Activated naive CD8-positive, alpha-beta T cell treated with anti-CD3 and anti-CD28 coated beads, Interleukin-2, amount 50 U/mL, for 24 hours (primary cell): ENCODE data around the gene PPFIA1.
A peak's percentile ranks its signal among the peaks of the same experiment; 100 is the strongest.
"Not testable (repeated sequence)": the region's sequence is repeated elsewhere in the genome, so short reads cannot be mapped to it uniquely, and the experiment has no call there.

Experiments
- ATAC-seq: fragments of 150-1000 bp; cut with Tn5 transposase; one replicate; pipeline ENCODE4 v1.10.0; 2021
- DNase-seq: peaks from one replicate; pipeline ENCODE4 v3.0.0; 2021
- H3K27ac Mint-ChIP-seq: one replicate; pipeline ENCODE4 v1.8.0; 2021; ENCODE audit warnings: mild to moderate bottlenecking, mixed read lengths
- H3K27me3 Mint-ChIP-seq: one replicate; pipeline ENCODE4 v1.8.0; 2021; ENCODE audit warnings: mixed read lengths
- H3K36me3 Mint-ChIP-seq: one replicate; pipeline ENCODE4 v1.8.0; 2021; ENCODE audit warnings: low read depth, mixed read lengths
- H3K4me1 Mint-ChIP-seq: one replicate; pipeline ENCODE4 v1.8.0; 2021; ENCODE audit warnings: mixed read lengths
- H3K4me3 Mint-ChIP-seq: one replicate; pipeline ENCODE4 v1.8.0; 2021; ENCODE audit warnings: mild to moderate bottlenecking, moderate library complexity, mixed read lengths
- H3K9me3 Mint-ChIP-seq: one replicate; pipeline ENCODE4 v1.8.0; 2021; ENCODE audit warnings: mixed read lengths

Gene PPFIA1

DNA sequence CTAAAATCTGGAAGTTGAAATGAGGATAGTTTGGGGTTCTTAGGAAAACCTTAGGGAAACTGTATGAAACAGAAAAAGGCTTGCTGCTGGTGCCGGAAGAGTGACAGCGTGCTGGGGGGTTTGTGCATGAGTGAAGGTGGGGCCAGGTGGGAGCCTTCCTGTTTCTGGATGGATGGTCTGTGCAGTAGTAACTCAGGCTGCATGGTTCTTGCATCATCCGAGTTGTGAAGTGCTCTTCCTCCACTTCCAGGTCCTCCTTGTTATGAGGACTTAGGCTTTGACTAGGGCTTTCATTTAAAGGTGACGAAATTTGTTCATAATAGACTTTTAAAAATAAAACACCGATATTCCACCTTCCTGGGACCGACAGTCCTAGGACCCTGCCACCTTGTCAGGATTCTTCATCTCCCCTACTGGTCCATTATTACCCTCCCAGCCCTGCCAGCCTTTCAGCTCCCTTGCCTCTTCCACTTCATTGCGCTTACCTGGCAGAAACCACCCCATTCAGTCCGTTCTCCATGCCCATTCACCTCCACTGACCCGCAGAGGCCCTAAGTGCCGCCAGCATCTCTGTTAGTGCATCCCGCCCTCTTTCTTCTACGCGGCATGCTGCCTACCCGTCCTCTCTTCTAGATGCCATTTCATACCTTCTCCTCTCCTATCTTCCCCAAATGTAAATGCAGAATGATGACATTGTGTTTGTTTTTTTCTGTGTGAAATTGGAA is 47.3 kb downstream of the PPFIA1 start:
- Mint-ChIP-seq H3K27ac (no peak overlapping the region), H3K4me3 (no peak overlapping the region), H3K9me3 (no peaks in the 10 kb centered on the region), H3K27me3 (no peaks in the 10 kb centered on the region), H3K36me3 (peaks cover 23% of the 10 kb centered on the region), H3K4me1 (peaks cover 7% of the 10 kb centered on the region)
- DNase-seq (no peak), ATAC-seq (no peak)

DNA sequence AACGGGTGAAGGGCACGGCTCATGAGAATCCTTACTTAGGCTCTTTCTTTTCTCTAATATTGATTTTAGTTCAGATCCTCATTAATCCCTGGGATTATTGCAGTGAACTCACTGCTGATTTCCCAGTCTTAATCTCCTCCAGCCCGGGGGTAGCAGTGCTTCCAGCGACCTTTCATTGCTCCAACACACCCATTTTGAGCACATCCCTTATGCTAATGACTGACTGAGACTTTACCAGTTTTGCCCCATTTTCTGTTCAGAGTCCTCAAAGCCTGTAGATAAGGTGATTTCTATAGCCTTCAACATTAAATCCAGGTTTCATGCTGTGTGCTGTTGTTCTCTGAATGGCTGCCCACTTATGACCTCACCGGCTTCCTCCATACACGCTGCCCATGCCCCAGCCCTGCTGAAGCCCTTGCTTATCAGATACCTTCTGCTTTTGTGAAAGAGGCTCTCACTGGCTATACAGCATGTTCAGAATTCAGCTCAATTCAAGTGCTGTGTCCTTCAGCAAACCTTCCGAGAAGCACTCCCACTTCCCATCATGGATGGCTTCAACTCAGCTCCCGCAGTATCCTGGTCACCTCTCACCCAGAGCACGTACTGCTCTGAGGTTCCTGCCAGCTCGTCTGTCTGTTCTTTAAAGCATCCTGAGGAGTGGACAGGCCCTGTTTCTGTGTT is 49.0 kb downstream of the PPFIA1 start:
- H3K4me3 Mint-ChIP-seq: no peak overlapping the region
- ATAC-seq (no peak), DNase-seq (no peak)
- no peaks in the 10 kb centered on the region for H3K27me3 Mint-ChIP-seq
- no peaks in the 10 kb centered on the region for H3K9me3 Mint-ChIP-seq
- H3K27ac Mint-ChIP-seq: no peak overlapping the region
- peaks cover 13% of the 10 kb centered on the region for H3K4me1 Mint-ChIP-seq
- peaks cover 13% of the 10 kb centered on the region for H3K36me3 Mint-ChIP-seq

DNA sequence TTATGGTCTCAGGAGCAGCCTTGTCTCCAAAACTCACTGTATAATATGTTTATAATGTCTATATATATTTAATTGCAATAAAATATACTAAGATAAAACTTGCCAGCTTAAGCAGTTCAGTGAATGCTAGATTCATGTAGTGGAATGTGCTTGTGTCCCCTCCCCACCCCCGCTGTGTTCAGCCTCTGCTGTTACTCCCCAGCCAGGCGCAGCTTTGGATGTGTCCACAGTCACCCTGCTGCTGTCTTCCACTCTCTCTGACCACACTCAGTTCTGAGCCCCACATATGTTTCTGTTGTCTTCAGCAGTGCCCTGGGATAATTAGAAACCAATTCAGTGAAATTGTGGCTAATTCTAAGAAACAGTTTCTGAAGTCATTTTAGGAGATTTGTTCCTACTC is 52.2 kb downstream of the PPFIA1 start:
- ATAC-seq: no peak
- peaks cover 11% of the 10 kb centered on the region for H3K4me1 Mint-ChIP-seq
- H3K4me3 Mint-ChIP-seq: no peak overlapping the region
- no peaks in the 10 kb centered on the region for H3K27me3 Mint-ChIP-seq
- DNase-seq: no peak
- no peak overlapping the region for H3K27ac Mint-ChIP-seq
- peaks cover 30% of the 10 kb centered on the region for H3K36me3 Mint-ChIP-seq
- H3K9me3 Mint-ChIP-seq: no peaks in the 10 kb centered on the region

DNA sequence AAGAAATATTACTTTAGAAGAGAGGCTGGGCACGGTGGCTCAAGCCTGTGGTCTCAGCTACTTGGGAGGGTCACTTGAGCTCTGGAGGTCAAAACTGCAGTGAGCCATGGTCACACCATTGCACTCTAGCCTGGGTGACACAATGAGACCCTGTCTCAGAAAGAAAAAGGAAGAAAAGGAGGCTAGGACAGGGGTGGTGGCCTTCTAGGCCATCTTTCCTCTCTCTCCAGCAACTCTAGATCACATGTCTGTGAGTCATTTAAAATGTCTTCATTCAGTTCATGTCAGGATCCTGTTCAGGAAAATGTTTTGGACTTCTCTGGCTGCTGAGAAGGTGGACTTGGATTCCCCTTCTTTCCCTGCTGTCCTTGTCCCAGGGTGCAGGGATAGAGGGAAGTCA is 53.3 kb downstream of the PPFIA1 start:
- no peak for ATAC-seq
- Mint-ChIP-seq H3K4me1 (peaks cover 11% of the 10 kb centered on the region), H3K27me3 (no peaks in the 10 kb centered on the region), H3K36me3 (peaks cover 39% of the 10 kb centered on the region), H3K27ac (no peak overlapping the region), H3K4me3 (no peak overlapping the region), H3K9me3 (no peaks in the 10 kb centered on the region)
- no peak for DNase-seq

DNA sequence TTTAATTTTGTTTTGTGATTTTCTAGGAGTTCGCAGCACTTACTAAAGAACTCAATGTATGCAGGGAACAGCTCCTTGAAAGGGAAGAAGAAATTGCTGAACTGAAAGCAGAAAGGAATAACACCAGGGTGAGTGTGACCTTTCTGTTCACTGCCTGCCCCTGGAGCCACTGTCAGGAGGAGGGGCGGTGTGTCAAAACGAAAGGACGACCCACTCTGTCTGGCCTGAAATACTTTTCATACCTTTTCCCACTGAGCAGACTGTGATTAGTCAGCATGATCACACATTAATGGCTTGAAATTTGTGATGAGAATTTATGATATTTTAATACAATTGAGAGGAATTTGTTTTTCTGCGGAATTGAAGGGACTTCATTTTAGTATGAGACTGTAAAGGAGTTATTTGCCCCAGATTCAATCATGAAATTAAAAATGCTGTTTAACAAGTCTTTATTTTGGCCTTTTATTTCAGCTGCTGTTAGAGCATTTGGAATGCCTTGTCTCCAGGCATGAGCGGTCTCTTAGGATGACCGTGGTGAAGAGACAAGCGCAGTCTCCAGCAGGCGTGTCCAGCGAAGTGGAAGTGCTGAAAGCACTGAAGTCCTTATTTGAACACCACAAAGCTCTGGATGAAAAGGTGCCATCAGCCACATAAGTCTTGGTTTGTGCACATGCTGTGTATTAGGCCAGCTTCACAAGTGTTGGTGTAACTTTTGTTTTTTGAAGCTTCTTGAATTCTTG is 54.1 kb downstream of the PPFIA1 start:
- DNase-seq (peak; percentile 9), ATAC-seq (peak; percentile 59)
- H3K27me3 Mint-ChIP-seq: no peaks in the 10 kb centered on the region
- H3K36me3 Mint-ChIP-seq: peaks cover 41% of the 10 kb centered on the region
- no peak overlapping the region for H3K27ac Mint-ChIP-seq
- peaks cover 11% of the 10 kb centered on the region for H3K4me1 Mint-ChIP-seq
- no peak overlapping the region for H3K4me3 Mint-ChIP-seq
- H3K9me3 Mint-ChIP-seq: no peaks in the 10 kb centered on the region

DNA sequence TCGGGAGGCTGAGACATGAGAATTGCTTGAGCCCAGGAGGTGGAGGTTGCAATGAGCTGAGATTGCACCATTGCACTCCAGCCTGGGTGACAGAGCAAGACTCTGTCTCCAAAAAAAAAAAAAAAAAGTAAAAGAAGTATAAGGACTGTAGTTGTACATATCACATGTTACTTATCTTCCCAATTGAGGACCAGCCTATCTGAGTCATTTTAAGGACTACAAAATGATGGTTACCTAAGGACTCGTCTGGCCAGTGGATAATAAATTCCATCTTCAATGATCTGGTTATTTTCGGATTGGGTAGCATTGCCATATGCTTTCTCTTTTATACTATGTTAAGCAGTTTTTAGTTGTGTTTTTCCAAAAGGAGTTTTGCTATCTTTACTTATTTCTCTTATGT is 55.3 kb downstream of the PPFIA1 start:
- DNase-seq: no peak
- Mint-ChIP-seq H3K4me1 (peaks cover 11% of the 10 kb centered on the region), H3K9me3 (no peaks in the 10 kb centered on the region), H3K36me3 (peaks cover 49% of the 10 kb centered on the region), H3K27me3 (no peaks in the 10 kb centered on the region), H3K27ac (peak overlapping the region; percentile 16), H3K4me3 (no peak overlapping the region)
- no peak for ATAC-seq

DNA sequence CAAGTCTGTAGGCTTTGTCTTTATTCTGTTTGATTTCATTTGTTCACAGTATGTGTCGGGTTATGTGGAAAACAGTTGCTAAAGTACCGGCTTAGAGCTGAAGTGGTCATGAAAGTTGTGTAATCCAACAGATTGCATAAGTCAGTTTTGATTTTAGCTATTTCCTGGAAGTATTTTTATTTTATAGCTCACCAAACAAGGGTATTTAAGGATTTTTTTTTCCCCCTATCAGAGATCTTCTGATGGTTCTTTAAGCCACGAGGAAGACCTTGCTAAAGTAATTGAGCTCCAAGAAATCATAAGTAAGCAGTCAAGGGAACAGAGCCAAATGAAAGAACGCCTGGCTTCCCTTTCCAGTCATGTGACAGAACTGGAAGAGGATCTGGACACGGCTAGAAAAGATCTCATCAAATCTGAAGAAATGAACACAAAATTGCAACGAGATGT is 55.9 kb downstream of the PPFIA1 start:
- Mint-ChIP-seq H3K4me1 (peaks cover 11% of the 10 kb centered on the region), H3K9me3 (no peaks in the 10 kb centered on the region), H3K36me3 (peaks cover 47% of the 10 kb centered on the region), H3K27me3 (no peaks in the 10 kb centered on the region), H3K27ac (peak overlapping the region; percentile 16), H3K4me3 (no peak overlapping the region)
- ATAC-seq (no peak), DNase-seq (no peak)

DNA sequence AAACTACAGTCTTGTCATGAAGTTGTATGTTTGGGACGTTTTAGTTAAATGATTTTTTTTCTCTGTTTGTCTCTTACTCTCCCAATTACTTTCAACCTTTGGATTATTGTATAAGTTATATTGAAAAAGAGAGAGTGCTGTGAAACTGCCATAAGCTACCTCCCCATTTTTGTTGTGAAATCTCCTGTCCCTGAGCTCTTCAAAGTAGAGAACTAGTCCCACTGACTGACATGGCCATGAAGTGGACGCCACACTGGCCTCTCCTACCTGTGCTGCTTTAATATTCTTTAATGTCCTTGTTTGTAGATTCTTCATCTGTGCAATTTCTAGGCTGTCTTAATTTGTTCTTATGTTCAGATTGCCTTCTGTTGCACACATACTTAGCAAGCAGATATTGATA is 56.3 kb downstream of the PPFIA1 start:
- H3K36me3 Mint-ChIP-seq: peaks cover 48% of the 10 kb centered on the region
- H3K27ac Mint-ChIP-seq: peak overlapping the region; percentile 16
- H3K9me3 Mint-ChIP-seq: no peaks in the 10 kb centered on the region
- H3K27me3 Mint-ChIP-seq: no peaks in the 10 kb centered on the region
- ATAC-seq (no peak), DNase-seq (no peak)
- H3K4me1 Mint-ChIP-seq: peaks cover 11% of the 10 kb centered on the region
- H3K4me3 Mint-ChIP-seq: no peak overlapping the region

DNA sequence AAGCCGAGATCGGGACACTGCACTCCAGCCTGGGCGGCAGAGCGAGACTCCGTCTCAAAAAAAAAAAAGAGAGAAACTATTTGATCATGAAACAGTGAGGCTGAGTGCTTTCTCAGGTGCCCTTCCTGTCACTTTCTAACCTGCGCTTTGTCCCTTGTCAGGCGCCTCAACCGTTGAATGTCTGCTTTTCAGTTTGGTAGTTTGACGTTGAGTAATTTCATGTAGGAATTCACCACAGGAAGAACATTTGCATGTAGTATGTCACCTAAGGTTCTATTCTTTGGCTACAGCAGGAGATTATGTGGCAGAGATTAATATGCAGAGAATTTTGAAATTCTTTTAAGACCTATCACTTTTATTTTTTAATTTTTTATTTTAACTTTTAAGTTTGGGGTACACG is 57.2 kb downstream of the PPFIA1 start:
- peaks cover 53% of the 10 kb centered on the region for H3K36me3 Mint-ChIP-seq
- no peaks in the 10 kb centered on the region for H3K27me3 Mint-ChIP-seq
- DNase-seq (no peak), ATAC-seq (no peak)
- H3K4me1 Mint-ChIP-seq: peaks cover 11% of the 10 kb centered on the region
- H3K9me3 Mint-ChIP-seq: no peaks in the 10 kb centered on the region
- no peak overlapping the region for H3K4me3 Mint-ChIP-seq
- H3K27ac Mint-ChIP-seq: no peak overlapping the region

DNA sequence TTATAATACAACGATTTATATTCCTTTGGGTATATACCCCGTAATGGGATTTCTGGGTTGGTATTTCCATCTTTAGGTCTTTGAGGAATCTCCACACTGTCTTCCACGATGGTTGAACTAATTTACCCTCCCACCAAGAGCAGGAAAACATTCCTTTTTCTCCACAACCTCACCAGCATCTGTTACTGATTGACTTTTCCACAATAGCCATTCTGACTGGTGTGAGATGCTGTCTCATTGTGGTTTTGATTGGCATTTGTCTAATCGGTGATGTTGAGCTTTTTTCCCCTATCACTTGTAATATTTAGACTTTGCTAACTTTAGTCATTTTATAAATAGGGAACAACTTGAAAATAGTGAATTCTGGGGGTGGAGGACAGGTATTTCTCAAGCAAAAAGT is 58.1 kb downstream of the PPFIA1 start:
- no peak for DNase-seq

DNA sequence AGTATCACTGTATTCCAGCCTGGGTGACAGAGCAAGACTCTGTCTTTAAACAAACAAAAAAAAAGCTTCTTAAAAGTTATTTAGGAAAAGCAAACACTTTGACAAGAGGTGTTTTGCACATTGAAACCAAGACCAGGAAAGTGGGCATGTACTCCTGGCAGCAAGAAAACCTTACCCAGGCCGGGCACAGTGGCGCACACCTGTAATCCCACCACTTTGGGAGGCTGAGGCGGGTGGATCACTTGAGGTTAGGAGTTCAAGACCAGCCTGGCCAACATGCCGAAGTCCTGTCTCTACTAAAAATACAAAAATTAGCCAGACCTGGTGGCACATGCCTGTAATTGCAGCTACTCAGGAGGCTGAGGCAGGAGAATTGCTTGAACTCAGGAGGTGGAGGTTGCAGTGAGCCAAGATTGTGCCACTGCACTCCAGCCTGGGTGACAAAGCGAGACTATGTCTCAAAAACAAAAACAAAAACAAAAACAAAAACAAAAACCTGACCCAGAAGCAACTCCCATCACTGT is 60.9 kb downstream of the PPFIA1 start:
- not testable (repeated sequence) for H3K4me1 Mint-ChIP-seq, ATAC-seq, H3K27me3 Mint-ChIP-seq, H3K9me3 Mint-ChIP-seq, H3K27ac Mint-ChIP-seq, DNase-seq, H3K4me3 Mint-ChIP-seq
- peaks cover 57% of the 10 kb centered on the region for H3K36me3 Mint-ChIP-seq

More for the DNA sequence above, 58.1 kb downstream of the PPFIA1 start:
- Mint-ChIP-seq H3K27ac (no peak overlapping the region), H3K4me3 (no peak overlapping the region), H3K36me3 (peaks cover 59% of the 10 kb centered on the region), H3K4me1 (peaks cover 10% of the 10 kb centered on the region), H3K27me3 (no peaks in the 10 kb centered on the region), H3K9me3 (no peaks in the 10 kb centered on the region)
- ATAC-seq: no peak

DNA sequence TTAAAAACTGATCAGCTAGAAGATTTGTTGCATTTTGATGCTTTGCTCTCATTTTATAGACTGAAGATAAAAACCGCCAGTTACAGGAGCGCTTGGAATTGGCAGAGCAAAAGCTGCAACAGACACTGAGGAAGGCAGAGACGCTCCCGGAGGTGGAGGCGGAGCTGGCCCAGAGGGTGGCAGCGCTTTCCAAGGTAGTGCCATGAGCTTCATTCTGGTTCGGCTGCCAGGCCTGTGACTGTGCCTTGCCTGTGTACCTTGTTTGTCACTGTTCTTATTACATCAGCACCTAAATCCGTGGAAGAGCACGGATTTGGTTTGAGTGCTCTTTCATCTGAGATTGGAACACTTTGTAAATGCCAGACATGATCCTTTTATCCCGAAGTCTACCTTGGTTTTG is 61.4 kb downstream of the PPFIA1 start:
- no peak overlapping the region for H3K27ac Mint-ChIP-seq
- H3K4me3 Mint-ChIP-seq: no peak overlapping the region
- H3K4me1 Mint-ChIP-seq: no peaks in the 10 kb centered on the region
- H3K9me3 Mint-ChIP-seq: no peaks in the 10 kb centered on the region
- no peaks in the 10 kb centered on the region for H3K27me3 Mint-ChIP-seq
- ATAC-seq (no peak), DNase-seq (no peak)
- H3K36me3 Mint-ChIP-seq: peaks cover 57% of the 10 kb centered on the region

DNA sequence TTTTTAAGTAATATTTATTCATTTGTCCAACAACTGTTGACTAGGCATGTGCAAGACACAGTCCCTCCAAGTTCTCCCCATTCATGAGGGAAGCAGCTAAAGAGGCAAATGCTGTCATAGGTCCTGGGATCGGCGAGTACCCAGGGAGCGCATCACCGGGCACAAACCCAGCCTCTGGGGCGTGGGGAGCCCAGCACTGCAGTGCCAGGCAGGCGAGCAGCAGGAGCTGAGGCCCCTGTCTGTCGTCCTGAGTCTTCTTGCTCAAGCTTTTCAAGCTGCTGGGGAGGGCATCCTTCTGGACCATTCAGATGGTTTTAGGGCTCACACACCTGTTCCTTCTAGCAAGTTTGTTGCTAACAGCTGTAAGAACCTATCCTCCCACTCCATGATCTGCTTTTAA is 62.1 kb downstream of the PPFIA1 start:
- H3K36me3 Mint-ChIP-seq: peaks cover 58% of the 10 kb centered on the region
- no peaks in the 10 kb centered on the region for H3K27me3 Mint-ChIP-seq
- DNase-seq (no peak), ATAC-seq (no peak)
- no peak overlapping the region for H3K4me3 Mint-ChIP-seq
- H3K4me1 Mint-ChIP-seq: no peaks in the 10 kb centered on the region
- H3K9me3 Mint-ChIP-seq: no peaks in the 10 kb centered on the region
- no peak overlapping the region for H3K27ac Mint-ChIP-seq

DNA sequence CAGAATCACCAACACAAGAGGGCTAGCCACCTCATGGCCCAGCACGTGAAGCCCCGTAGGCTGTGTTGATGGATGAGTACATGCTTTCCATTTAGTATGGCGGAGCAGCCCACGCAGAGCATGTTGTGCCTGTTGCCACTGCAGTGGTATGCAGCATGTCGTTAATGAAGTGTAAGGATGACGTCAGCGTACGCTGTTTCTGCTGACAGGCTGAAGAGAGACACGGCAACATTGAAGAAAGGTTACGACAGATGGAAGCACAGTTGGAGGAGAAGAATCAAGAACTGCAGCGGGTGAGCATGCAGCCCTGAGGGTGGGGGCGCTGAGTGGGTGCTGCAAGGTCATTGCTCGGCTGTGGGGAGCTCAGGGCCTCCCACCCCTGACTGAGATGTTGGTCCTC is 62.8 kb downstream of the PPFIA1 start:
- no peak for DNase-seq
- H3K4me3 Mint-ChIP-seq: no peak overlapping the region

More for the DNA sequence above, 62.8 kb downstream of the PPFIA1 start:
- H3K27ac Mint-ChIP-seq: no peak overlapping the region
- no peaks in the 10 kb centered on the region for H3K4me1 Mint-ChIP-seq
- peaks cover 57% of the 10 kb centered on the region for H3K36me3 Mint-ChIP-seq
- no peaks in the 10 kb centered on the region for H3K27me3 Mint-ChIP-seq
- no peak for ATAC-seq
- no peaks in the 10 kb centered on the region for H3K9me3 Mint-ChIP-seq
